Prostate gland (tissue), 2 donors: ENCODE results near the gene TRPM4.

ENCODE experiments used
- POLR2A ChIP-seq: fragments of 450-650 bp; IDR thresholded peaks from one replicate; pipeline ENCODE4 v1.6.1; 2016; ENCODE audit warnings: antibody characterized with exemption, mild to moderate bottlenecking
- TF ChIP-seq, protein P1 (sequence below), 4 experiments: fragments of 200-600 bp in 2 of 4; fragments of 450-650 bp in 2 of 4; sonication (generic) in 2 of 4; IDR thresholded peaks; 1 replicate in 3 of 4; 2 replicates in 1 of 4; pipeline ENCODE4 v1.5.1; 2016 to 2019; ENCODE audit warnings: antibody characterized with exemption in 4 of 4, mild to moderate bottlenecking in 2 of 4, moderate library complexity in 2 of 4

DNA sequence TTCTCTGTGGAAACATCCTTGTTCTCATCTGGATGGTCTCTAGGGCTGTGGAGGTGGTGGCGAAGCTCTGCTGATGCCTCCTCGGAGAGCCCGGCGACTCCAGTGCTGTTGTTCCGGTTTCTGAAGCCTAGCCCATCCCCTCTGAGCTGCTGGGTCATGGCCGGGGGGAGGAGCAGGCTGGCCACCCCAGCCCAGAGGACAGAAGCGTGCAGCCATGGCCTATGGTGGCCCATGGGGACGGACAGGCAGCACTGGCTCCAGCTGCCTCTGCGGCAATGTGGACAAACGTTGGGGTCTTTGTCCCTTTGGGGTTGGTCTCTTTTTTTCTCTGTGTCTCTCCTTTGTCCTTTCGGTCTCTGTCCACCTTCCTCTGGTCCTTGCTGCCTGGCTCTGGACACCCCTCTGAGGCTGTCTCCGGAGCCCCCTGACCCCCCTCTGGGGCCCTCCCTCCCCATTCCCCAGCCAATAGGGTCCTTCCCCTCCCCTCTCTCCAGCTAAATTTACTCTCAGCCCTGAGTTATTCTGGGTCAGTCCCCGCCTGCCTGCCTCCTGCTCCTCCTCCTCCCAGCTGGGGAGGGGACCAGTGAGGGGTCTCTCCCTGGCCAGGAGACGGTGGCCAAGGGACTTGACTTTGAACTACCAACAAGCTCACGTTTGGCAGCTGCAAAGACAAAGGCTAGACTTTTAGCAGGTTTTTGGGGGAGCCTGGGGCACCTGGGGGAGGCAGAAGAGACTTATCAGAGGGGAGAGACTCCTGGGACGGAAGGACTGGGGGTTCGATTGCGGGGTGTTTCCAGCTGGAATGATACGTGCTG lies 2.4 kb upstream of the TRPM4 start, which contains the start of gene HRC:
- TF ChIP-seq, protein P1, sequence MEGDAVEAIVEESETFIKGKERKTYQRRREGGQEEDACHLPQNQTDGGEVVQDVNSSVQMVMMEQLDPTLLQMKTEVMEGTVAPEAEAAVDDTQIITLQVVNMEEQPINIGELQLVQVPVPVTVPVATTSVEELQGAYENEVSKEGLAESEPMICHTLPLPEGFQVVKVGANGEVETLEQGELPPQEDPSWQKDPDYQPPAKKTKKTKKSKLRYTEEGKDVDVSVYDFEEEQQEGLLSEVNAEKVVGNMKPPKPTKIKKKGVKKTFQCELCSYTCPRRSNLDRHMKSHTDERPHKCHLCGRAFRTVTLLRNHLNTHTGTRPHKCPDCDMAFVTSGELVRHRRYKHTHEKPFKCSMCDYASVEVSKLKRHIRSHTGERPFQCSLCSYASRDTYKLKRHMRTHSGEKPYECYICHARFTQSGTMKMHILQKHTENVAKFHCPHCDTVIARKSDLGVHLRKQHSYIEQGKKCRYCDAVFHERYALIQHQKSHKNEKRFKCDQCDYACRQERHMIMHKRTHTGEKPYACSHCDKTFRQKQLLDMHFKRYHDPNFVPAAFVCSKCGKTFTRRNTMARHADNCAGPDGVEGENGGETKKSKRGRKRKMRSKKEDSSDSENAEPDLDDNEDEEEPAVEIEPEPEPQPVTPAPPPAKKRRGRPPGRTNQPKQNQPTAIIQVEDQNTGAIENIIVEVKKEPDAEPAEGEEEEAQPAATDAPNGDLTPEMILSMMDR (IDR thresholded peaks at IDR 0.05), result no peak
- TF ChIP-seq POLR2A, result no peak
